ENCODE data around the gene KIAA0930. TPM values are rescaled to one million over a fixed set of nuclear protein-coding genes. Genes with fewer than 3 reads are reported as not detected.
A peak's percentile ranks its signal among the peaks of the same experiment; 100 is the strongest.

KIAA0930 gene
- total RNA-seq, 4 donors from 2014 or later: 18.0 to 51.2 (median 25.1) TPM

DNA sequence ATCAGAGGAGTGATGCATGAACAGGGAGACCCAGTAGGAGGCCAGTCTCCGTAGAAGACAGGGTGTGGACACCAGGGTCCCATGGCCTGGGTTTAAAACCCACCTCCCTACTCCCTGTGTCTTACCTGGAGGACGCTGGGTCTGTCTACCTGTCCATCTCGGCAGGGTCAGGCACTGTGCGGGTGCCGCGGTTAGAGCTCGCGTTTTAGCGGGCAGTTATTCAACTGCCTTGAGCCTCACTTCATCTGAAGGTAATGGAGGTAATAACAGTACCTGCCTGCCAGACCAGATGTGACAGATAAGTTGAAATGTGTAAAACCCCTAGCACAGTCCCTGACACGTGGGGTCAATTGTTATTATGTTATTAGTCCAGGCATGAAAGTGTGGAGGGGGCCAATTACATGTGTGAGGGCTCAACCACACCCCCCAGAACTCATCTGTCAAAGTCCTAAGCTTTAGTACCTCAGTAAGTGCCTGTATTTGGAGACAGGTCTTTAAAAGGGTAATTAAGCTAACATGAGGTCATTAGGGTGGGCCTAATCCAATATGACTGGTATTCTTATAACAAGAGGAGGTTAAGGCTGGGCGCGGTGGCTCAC, 35.9 kb upstream of the KIAA0930 start:
- no peak for DNase-seq
- no peaks in the 10 kb centered on the region for H3K9me3 ChIP-seq
- H3K4me1 ChIP-seq: peaks cover 10 to 43% (median 26%) of the 10 kb centered on the region in 4 donors
- 85% methylated on average over 12 of the region's 12 CpGs; no CpG with 5 or more reads in 1 of the 2 donors for WGBS, 2 donors (ENCODE audit: low coverage in 1 of 2)
- no peaks in the 10 kb centered on the region for H3K27me3 ChIP-seq
- no peaks in the 10 kb centered on the region for H3K36me3 ChIP-seq
- H3K4me3 ChIP-seq: no peak overlapping the region
- intact Hi-C loops (cut with DNase I; ENCODE audit: low total_unique reads) (no loop called here), in situ Hi-C loops (cut with MboI; ENCODE audit: low pct_ligation_motif_present in 1 of 4, low pct_unique_long_range_greater_than_20kb in 1 of 4, low sequenced_read_pairs in 3 of 4) (no loop called here)
- H3K27ac ChIP-seq: no peak overlapping the region
- TF ChIP-seq EP300 (IDR thresholded peaks at IDR 0.05; ENCODE audit: low read depth): no peak
- no peak for TF ChIP-seq POLR2A (IDR thresholded peaks at IDR 0.05)
- TF ChIP-seq, protein P1, sequence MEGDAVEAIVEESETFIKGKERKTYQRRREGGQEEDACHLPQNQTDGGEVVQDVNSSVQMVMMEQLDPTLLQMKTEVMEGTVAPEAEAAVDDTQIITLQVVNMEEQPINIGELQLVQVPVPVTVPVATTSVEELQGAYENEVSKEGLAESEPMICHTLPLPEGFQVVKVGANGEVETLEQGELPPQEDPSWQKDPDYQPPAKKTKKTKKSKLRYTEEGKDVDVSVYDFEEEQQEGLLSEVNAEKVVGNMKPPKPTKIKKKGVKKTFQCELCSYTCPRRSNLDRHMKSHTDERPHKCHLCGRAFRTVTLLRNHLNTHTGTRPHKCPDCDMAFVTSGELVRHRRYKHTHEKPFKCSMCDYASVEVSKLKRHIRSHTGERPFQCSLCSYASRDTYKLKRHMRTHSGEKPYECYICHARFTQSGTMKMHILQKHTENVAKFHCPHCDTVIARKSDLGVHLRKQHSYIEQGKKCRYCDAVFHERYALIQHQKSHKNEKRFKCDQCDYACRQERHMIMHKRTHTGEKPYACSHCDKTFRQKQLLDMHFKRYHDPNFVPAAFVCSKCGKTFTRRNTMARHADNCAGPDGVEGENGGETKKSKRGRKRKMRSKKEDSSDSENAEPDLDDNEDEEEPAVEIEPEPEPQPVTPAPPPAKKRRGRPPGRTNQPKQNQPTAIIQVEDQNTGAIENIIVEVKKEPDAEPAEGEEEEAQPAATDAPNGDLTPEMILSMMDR (IDR thresholded peaks at IDR 0.05): no peak
- TF ChIP-seq POLR2AphosphoS5 (IDR thresholded peaks at IDR 0.05): no peak

DNA sequence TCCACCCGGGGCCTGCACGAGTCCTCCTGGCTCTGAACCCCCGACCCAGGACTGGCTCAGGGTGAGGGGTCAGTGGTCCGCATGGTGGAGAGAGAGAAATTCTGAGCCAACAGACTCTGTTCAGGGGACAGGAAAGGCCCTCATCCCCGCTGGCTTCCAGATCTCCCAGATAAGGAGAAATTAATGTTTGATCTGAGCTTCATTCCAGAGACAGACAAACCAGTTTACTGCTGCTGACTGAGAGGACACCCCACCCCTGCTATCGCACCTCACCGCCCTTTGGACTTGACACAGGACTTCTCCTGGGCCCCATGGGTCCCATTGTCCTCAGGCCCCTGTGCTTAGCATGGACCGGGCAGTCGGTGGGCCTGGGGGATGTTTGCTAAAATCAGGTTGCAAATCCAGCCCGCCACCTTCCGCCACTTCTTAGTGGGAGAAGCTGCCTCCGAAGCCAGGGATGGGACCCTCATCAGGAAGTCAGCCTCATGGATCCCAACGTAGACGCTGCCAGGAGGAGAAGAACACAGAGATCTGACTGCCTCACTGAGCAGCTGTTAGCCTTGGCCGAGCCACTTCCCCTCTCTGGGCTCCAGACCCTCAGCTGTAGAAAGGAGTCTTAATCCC, 32.9 kb upstream of the KIAA0930 start:
- Histone ChIP-seq H3K27ac (peak overlapping the region; percentile 69 to 86 (median 76)), H3K27me3 (no peaks in the 10 kb centered on the region), H3K36me3 (no peaks in the 10 kb centered on the region), H3K4me1 (peaks cover 22 to 46% (median 30%) of the 10 kb centered on the region in 4 donors), H3K9me3 (no peaks in the 10 kb centered on the region), H3K4me3 (no peak overlapping the region)
- 69% methylated on average over 15 of the region's 15 CpGs; no CpG with 5 or more reads in 1 of the 2 donors for WGBS, 2 donors (ENCODE audit: low coverage in 1 of 2)
- peak; percentile 84 for DNase-seq
- in situ Hi-C loops (cut with MboI; ENCODE audit: low pct_ligation_motif_present in 1 of 4, low pct_unique_long_range_greater_than_20kb in 1 of 4, low sequenced_read_pairs in 3 of 4) (loop anchor here in 2 of 4 donors (25.0 kb wide), 2 partner anchors 264 to 289 kb away; no protein-coding TSS in a partner anchor), intact Hi-C loops (cut with DNase I; ENCODE audit: low total_unique reads) (loop anchor here (2.0 kb wide), 1 partner anchor 271 kb away; no protein-coding TSS in a partner anchor)
- TF ChIP-seq, protein P1 (IDR thresholded peaks at IDR 0.05): no peak
- TF ChIP-seq POLR2AphosphoS5 (IDR thresholded peaks at IDR 0.05): peak in 2 of 3 donors; percentile 29 to 45

DNA sequence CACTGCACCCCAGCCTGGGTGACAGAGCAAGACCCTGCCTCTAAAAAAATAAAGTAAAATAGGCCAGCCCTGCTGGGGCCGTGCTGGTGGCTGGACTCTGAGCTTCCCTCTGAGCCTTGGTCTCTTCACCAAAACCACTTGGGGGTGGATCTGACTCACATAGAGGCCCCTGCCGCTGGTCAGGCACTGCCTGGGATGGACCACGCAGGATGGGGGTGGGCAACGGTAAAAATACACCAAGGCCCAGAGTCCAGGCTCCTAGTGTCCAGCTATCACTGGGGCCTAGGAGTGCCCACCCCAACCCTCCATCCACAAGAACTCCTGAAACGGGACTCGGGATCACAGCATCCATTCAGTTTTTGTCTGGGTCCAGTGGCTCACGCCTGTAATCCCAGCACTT, 31.8 kb upstream of the KIAA0930 start:
- Histone ChIP-seq H3K27ac (peak overlapping the region; percentile 69 to 86 (median 76)), H3K36me3 (no peaks in the 10 kb centered on the region), H3K4me3 (no peak overlapping the region), H3K9me3 (no peaks in the 10 kb centered on the region), H3K4me1 (peaks cover 22 to 52% (median 33%) of the 10 kb centered on the region in 4 donors), H3K27me3 (peaks cover 5% of the 10 kb centered on the region)
- in situ Hi-C loops (cut with MboI; ENCODE audit: low pct_ligation_motif_present in 1 of 4, low pct_unique_long_range_greater_than_20kb in 1 of 4, low sequenced_read_pairs in 3 of 4): loop anchor here in 2 of 4 donors (25.0 kb wide), 2 partner anchors 265 to 290 kb away; no protein-coding TSS in a partner anchor
- no peak for DNase-seq
- intact Hi-C loops (cut with DNase I; ENCODE audit: low total_unique reads): loop anchor here (2.0 kb wide), 1 partner anchor 272 kb away; no protein-coding TSS in a partner anchor
- TF ChIP-seq POLR2A (IDR thresholded peaks at IDR 0.05) (no peak), POLR2AphosphoS5 (IDR thresholded peaks at IDR 0.05) (no peak), EP300 (IDR thresholded peaks at IDR 0.05; ENCODE audit: low read depth) (no peak)
- TF ChIP-seq, protein P1 (IDR thresholded peaks at IDR 0.05): no peak
- 89% methylated on average over 7 of the region's 7 CpGs; no CpG with 5 or more reads in 1 of the 2 donors for WGBS, 2 donors (ENCODE audit: low coverage in 1 of 2)

DNA sequence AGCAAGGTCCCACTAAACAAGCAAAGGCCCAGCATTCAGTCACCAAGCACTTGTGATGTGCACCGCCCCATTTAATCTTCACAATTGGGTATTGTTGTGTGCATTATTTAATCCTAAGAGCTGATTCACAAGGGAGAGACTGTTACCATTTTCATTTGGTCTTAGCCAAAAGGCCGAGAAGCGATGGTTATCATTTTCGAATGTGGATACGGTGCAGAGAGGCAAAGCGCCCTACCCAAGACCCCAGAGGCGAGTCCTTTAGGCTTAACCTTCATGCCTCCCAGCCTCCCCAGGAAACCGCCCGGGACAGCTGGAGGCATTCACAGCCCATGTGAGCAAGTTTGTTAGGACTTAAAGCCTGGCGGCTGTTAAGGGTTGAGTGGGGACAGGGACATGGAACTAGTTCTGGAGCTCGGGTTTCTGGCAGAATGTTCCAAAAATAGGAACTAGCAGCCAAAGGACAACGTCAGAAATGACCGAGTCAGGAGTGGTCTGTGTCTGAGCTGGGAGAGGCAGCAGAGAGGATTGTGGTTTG, 31.0 kb upstream of the KIAA0930 start:
- 52 to 55% methylated on average over 8 to 13 of the region's 13 CpGs for WGBS, 2 donors (ENCODE audit: low coverage in 1 of 2)
- Histone ChIP-seq H3K4me1 (peaks cover 22 to 52% (median 33%) of the 10 kb centered on the region in 4 donors), H3K4me3 (no peak overlapping the region), H3K9me3 (no peaks in the 10 kb centered on the region), H3K27me3 (peaks cover 5% of the 10 kb centered on the region), H3K36me3 (no peaks in the 10 kb centered on the region), H3K27ac (peak overlapping the region; percentile 69 to 86 (median 76))
- in situ Hi-C loops (cut with MboI; ENCODE audit: low pct_ligation_motif_present in 1 of 4, low pct_unique_long_range_greater_than_20kb in 1 of 4, low sequenced_read_pairs in 3 of 4) (loop anchor here in 2 of 4 donors (25.0 kb wide), 2 partner anchors 266 to 291 kb away; no protein-coding TSS in a partner anchor), intact Hi-C loops (cut with DNase I; ENCODE audit: low total_unique reads) (loop anchor here (2.0 kb wide), 1 partner anchor 273 kb away; no protein-coding TSS in a partner anchor)
- TF ChIP-seq POLR2AphosphoS5 (IDR thresholded peaks at IDR 0.05) (peak in 1 of 3 donors; percentile 39), POLR2A (IDR thresholded peaks at IDR 0.05) (no peak), EP300 (IDR thresholded peaks at IDR 0.05; ENCODE audit: low read depth) (no peak)
- TF ChIP-seq, protein P1 (IDR thresholded peaks at IDR 0.05): no peak
- DNase-seq: peak; percentile 52
